ENCODE data around the gene RHBDL2.
A peak's percentile ranks its signal among the peaks of the same experiment; 100 is the strongest.

Gene RHBDL2

DNA sequence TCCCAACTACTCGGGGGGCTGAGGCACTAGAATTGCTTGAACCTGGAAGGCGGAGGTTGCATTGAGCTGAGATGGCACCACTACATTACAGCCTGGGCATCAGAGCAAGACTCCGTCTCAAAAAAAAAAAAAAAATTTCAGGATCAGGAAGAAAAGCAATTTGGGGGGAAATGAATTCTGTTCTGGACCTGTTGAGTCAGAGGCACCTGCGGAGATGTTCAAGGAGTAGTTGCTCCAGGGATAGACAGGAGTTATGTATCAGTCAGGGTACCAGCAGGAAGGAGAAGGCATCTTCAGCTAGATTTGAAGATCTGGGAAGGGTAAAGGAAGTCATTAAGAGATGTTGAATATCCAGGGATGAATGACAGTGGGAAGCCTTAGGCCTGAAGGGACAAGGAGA lies 2.9 kb upstream of the RHBDL2 start:
- H3K4me2 ChIP-seq (ENCODE audit: low read length, poor library complexity, severe bottlenecking): no peak overlapping the region
- H3K4me3 ChIP-seq (ENCODE audit: insufficient read depth in 1 of 2, low read depth in 1 of 2, low read length in 2 of 2): no peak overlapping the region
- H3K18ac ChIP-seq (ENCODE audit: low read depth in 1 of 2, low read length in 2 of 2): no peak overlapping the region
- H4K8ac ChIP-seq (ENCODE audit: low read length): no peak overlapping the region
- H2BK5ac ChIP-seq (ENCODE audit: low read depth, low read length, poor library complexity, severe bottlenecking): no peak overlapping the region
- no peak overlapping the region for H3K4ac ChIP-seq (ENCODE audit: low read depth in 1 of 2, low read length in 2 of 2)
- H3K23ac ChIP-seq (ENCODE audit: low read length in 2 of 2): no peak overlapping the region
- no peak overlapping the region for H4K91ac ChIP-seq (ENCODE audit: low read length)
- DNase-seq: no peak
- H3K4me1 ChIP-seq (ENCODE audit: control insufficient read depth, insufficient read depth, low read depth, low read length): no peaks in the 10 kb centered on the region
- H3K79me1 ChIP-seq (replicated peaks; ENCODE audit: low read length, poor library complexity, severe bottlenecking): no peaks in the 10 kb centered on the region
- no peak overlapping the region for H2BK15ac ChIP-seq (ENCODE audit: low read depth, poor library complexity, severe bottlenecking)
- H2BK12ac ChIP-seq (ENCODE audit: low read length in 2 of 2): no peak overlapping the region
- H3K9ac ChIP-seq (ENCODE audit: low read length): no peak overlapping the region
- H2AK5ac ChIP-seq (ENCODE audit: low read length, severe bottlenecking): no peak overlapping the region
- H3K27ac ChIP-seq (ENCODE audit: low read length, poor library complexity, severe bottlenecking): no peak overlapping the region
- no peak overlapping the region for H3K14ac ChIP-seq (ENCODE audit: low read length in 2 of 2)
- H3K27me3 ChIP-seq (ENCODE audit: control insufficient read depth in 1 of 2, insufficient read depth in 1 of 2, low read length in 2 of 2): peaks cover 0 to 3% of the 10 kb centered on the region in 2 experiments
- no peak overlapping the region for H2AFZ ChIP-seq (ENCODE audit: low read depth, low read length)
- H2BK120ac ChIP-seq (ENCODE audit: low read depth, low read length): no peak overlapping the region
- no peaks in the 10 kb centered on the region for H3K9me3 ChIP-seq (ENCODE audit: control insufficient read depth, low read length)
- H3K36me3 ChIP-seq (ENCODE audit: control insufficient read depth in 1 of 2, insufficient read depth in 2 of 2, low read depth in 1 of 2, low read length in 2 of 2): no peaks in the 10 kb centered on the region
- WGBS: 94% methylated on average over 4 of the region's 4 CpGs

DNA sequence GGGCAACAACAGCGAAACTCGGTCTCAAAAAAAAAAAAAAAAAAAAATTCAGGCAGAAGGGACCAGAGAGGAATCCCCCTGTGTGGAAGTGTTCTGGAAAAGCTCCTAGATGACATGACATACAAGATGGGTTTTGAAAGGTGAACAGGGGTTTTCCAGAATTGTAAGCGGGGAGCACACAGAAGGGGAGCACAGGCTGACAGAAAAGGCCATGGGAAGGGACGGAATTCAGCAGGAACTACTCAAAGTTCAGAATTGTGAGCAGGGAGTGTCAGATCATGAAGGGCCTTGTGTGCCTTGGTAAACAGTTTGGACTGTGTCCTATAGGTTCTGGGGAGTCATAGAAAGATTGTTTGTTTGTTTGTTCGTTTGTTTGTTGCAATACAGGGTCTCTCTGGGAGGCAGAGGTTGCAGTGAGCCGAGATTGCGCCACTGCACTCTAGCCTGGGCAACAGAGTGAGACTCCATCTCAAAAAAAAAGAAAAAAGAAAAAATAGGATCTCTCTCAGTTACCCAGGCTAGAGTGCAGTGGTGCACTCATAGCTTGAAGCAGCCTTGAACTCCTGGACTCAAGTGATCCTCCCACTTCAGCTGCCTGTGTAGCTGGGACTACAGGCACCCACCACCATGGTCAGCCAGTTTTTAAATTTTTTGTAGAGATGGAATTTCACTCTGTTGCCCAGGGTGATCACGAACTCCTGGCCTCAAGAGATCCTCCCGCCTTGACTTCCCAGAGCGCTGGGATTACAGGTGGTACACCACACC lies 1.2 kb upstream of the RHBDL2 start:
- Histone ChIP-seq H3K79me1 (replicated peaks; ENCODE audit: low read length, poor library complexity, severe bottlenecking) (no peaks in the 10 kb centered on the region), H2AFZ (ENCODE audit: low read depth, low read length) (no peak overlapping the region), H3K27me3 (ENCODE audit: control insufficient read depth in 1 of 2, insufficient read depth in 1 of 2, low read length in 2 of 2) (peaks cover 0 to 3% of the 10 kb centered on the region in 2 experiments), H3K4me3 (ENCODE audit: insufficient read depth in 1 of 2, low read depth in 1 of 2, low read length in 2 of 2) (no peak overlapping the region), H3K4ac (ENCODE audit: low read depth in 1 of 2, low read length in 2 of 2) (no peak overlapping the region), H3K4me1 (ENCODE audit: control insufficient read depth, insufficient read depth, low read depth, low read length) (no peaks in the 10 kb centered on the region), H3K23ac (ENCODE audit: low read length in 2 of 2) (no peak overlapping the region), H3K14ac (ENCODE audit: low read length in 2 of 2) (no peak overlapping the region), H3K9ac (ENCODE audit: low read length) (no peak overlapping the region), H2BK5ac (ENCODE audit: low read depth, low read length, poor library complexity, severe bottlenecking) (no peak overlapping the region), H2AK5ac (ENCODE audit: low read length, severe bottlenecking) (no peak overlapping the region), H2BK12ac (ENCODE audit: low read length in 2 of 2) (no peak overlapping the region), H4K8ac (ENCODE audit: low read length) (no peak overlapping the region), H2BK120ac (ENCODE audit: low read depth, low read length) (no peak overlapping the region), H3K18ac (ENCODE audit: low read depth in 1 of 2, low read length in 2 of 2) (no peak overlapping the region), H3K9me3 (ENCODE audit: control insufficient read depth, low read length) (no peaks in the 10 kb centered on the region), H4K91ac (ENCODE audit: low read length) (no peak overlapping the region), H3K4me2 (ENCODE audit: low read length, poor library complexity, severe bottlenecking) (no peak overlapping the region), H3K27ac (ENCODE audit: low read length, poor library complexity, severe bottlenecking) (no peak overlapping the region), H2BK15ac (ENCODE audit: low read depth, poor library complexity, severe bottlenecking) (no peak overlapping the region), H3K36me3 (ENCODE audit: control insufficient read depth in 1 of 2, insufficient read depth in 2 of 2, low read depth in 1 of 2, low read length in 2 of 2) (no peaks in the 10 kb centered on the region)
- DNase-seq: no peak
- WGBS: 93% methylated on average over 10 of the region's 10 CpGs

DNA sequence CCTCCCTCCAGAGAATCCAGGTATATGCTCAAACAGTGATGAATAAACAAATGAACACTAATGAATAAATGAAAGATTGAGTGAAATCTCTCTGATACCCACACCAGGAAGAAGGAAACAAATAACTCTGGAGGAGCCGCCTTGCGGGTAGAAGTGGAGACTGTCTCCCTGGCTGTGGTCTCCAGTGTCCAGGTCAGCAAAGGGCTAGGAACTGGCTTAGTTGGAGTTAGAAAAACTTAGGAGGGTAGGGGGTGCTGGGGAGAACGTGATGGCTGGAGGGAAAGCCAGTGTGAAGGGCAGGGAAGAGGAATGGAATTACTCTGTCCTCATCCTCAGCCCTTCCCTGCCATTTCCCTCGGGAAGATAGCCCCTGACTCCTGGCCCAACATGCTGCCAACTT lies 537 bp downstream of the RHBDL2 start:
- no peak for DNase-seq
- H3K9ac ChIP-seq (ENCODE audit: low read length): peak overlapping the region; percentile 78
- H2BK5ac ChIP-seq (ENCODE audit: low read depth, low read length, poor library complexity, severe bottlenecking): no peak overlapping the region
- H3K18ac ChIP-seq (ENCODE audit: low read depth in 1 of 2, low read length in 2 of 2): no peak overlapping the region
- no peak overlapping the region for H2BK15ac ChIP-seq (ENCODE audit: low read depth, poor library complexity, severe bottlenecking)
- H3K27me3 ChIP-seq (ENCODE audit: control insufficient read depth in 1 of 2, insufficient read depth in 1 of 2, low read length in 2 of 2): peaks cover 0 to 3% of the 10 kb centered on the region in 2 experiments
- no peak overlapping the region for H3K23ac ChIP-seq (ENCODE audit: low read length in 2 of 2)
- WGBS: 86% methylated on average over 3 of the region's 4 CpGs
- no peaks in the 10 kb centered on the region for H3K79me1 ChIP-seq (replicated peaks; ENCODE audit: low read length, poor library complexity, severe bottlenecking)
- H3K4me1 ChIP-seq (ENCODE audit: control insufficient read depth, insufficient read depth, low read depth, low read length): no peaks in the 10 kb centered on the region
- H4K8ac ChIP-seq (ENCODE audit: low read length): no peak overlapping the region
- no peak overlapping the region for H2BK12ac ChIP-seq (ENCODE audit: low read length in 2 of 2)
- no peak overlapping the region for H3K4ac ChIP-seq (ENCODE audit: low read depth in 1 of 2, low read length in 2 of 2)
- no peak overlapping the region for H3K27ac ChIP-seq (ENCODE audit: low read length, poor library complexity, severe bottlenecking)
- no peak overlapping the region for H2AFZ ChIP-seq (ENCODE audit: low read depth, low read length)
- no peak overlapping the region for H4K91ac ChIP-seq (ENCODE audit: low read length)
- no peak overlapping the region for H2AK5ac ChIP-seq (ENCODE audit: low read length, severe bottlenecking)
- peak overlapping the region in 1 of 2 experiments; percentile 80 for H3K4me3 ChIP-seq (ENCODE audit: insufficient read depth in 1 of 2, low read depth in 1 of 2, low read length in 2 of 2)
- H3K9me3 ChIP-seq (ENCODE audit: control insufficient read depth, low read length): no peaks in the 10 kb centered on the region
- H3K4me2 ChIP-seq (ENCODE audit: low read length, poor library complexity, severe bottlenecking): no peak overlapping the region
- H3K36me3 ChIP-seq (ENCODE audit: control insufficient read depth in 1 of 2, insufficient read depth in 2 of 2, low read depth in 1 of 2, low read length in 2 of 2): no peaks in the 10 kb centered on the region
- no peak overlapping the region for H2BK120ac ChIP-seq (ENCODE audit: low read depth, low read length)
- H3K14ac ChIP-seq (ENCODE audit: low read length in 2 of 2): no peak overlapping the region

DNA sequence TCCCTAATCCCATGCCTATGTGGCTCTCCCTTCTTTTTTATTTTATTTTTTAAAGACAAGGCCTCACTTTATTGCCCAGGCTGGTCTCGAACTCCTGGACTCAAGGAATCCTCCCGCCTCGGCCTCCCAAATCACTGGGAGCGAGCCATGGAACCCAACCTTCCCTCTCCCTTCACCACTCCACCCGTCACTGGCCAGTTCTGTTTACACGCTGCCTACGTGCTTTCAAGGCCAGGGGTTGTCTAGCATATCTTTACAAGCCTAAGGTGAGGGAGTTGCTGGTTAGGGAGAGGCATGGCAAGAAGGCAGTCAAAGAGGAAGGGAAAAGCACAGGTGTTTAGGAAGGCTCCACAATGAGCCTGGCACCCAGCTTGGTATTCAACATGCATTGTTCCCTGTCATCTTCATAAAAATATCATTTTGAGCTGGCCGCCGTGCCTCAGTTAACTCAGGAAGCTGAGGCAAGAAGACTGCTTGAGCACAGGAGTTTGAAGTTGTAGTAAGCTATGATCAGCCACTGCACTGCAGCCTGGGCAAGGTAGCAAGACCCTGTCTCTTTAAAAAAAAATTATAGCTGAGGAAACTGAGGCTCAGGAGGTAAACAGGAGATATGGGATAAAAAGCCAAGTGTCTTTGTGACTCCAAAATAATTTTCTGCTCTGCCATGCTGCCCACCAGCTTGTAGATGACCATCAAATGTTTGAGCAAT lies 1.1 kb downstream of the RHBDL2 start:
- Histone ChIP-seq H3K27ac (ENCODE audit: low read length, poor library complexity, severe bottlenecking) (no peak overlapping the region), H3K9ac (ENCODE audit: low read length) (no peak overlapping the region), H4K91ac (ENCODE audit: low read length) (no peak overlapping the region), H3K4me2 (ENCODE audit: low read length, poor library complexity, severe bottlenecking) (no peak overlapping the region), H2AFZ (ENCODE audit: low read depth, low read length) (no peak overlapping the region), H3K36me3 (ENCODE audit: control insufficient read depth in 1 of 2, insufficient read depth in 2 of 2, low read depth in 1 of 2, low read length in 2 of 2) (no peaks in the 10 kb centered on the region), H3K4ac (ENCODE audit: low read depth in 1 of 2, low read length in 2 of 2) (no peak overlapping the region), H3K9me3 (ENCODE audit: control insufficient read depth, low read length) (no peaks in the 10 kb centered on the region), H3K27me3 (ENCODE audit: control insufficient read depth in 1 of 2, insufficient read depth in 1 of 2, low read length in 2 of 2) (peaks cover 0 to 3% of the 10 kb centered on the region in 2 experiments), H3K79me1 (replicated peaks; ENCODE audit: low read length, poor library complexity, severe bottlenecking) (no peaks in the 10 kb centered on the region), H2BK15ac (ENCODE audit: low read depth, poor library complexity, severe bottlenecking) (no peak overlapping the region), H2BK5ac (ENCODE audit: low read depth, low read length, poor library complexity, severe bottlenecking) (no peak overlapping the region), H4K8ac (ENCODE audit: low read length) (no peak overlapping the region), H2AK5ac (ENCODE audit: low read length, severe bottlenecking) (no peak overlapping the region), H3K14ac (ENCODE audit: low read length in 2 of 2) (no peak overlapping the region), H3K18ac (ENCODE audit: low read depth in 1 of 2, low read length in 2 of 2) (no peak overlapping the region), H2BK120ac (ENCODE audit: low read depth, low read length) (no peak overlapping the region), H3K4me1 (ENCODE audit: control insufficient read depth, insufficient read depth, low read depth, low read length) (no peaks in the 10 kb centered on the region), H3K4me3 (ENCODE audit: insufficient read depth in 1 of 2, low read depth in 1 of 2, low read length in 2 of 2) (peak overlapping the region in 1 of 2 experiments; percentile 80), H2BK12ac (ENCODE audit: low read length in 2 of 2) (no peak overlapping the region), H3K23ac (ENCODE audit: low read length in 2 of 2) (no peak overlapping the region)
- no peak for DNase-seq
- WGBS: 91% methylated on average over 8 of the region's 9 CpGs

Data from mesenchymal stem cell (in vitro differentiated cells and primary cell).